ENCODE results near the gene MYO1E.
"Not testable (repeated sequence)": the region's sequence is repeated elsewhere in the genome, so short reads cannot be mapped to it uniquely, and the experiment has no call there.

MYO1E gene

GRCh38 chr15:59295261-59296001 lies 77.2 kb downstream of the MYO1E start:
- Mint-ChIP-seq H3K4me3 (no peak overlapping the region), H3K9me3 (no peaks in the 10 kb centered on the region), H3K27ac (peak overlapping the region; percentile 5), H3K4me1 (peaks cover 61% of the 10 kb centered on the region), H3K27me3 (no peaks in the 10 kb centered on the region), H3K36me3 (peaks cover 2% of the 10 kb centered on the region)
- DNase-seq (ENCODE audit: low spot score in 2 of 2) (no peak), ATAC-seq (ENCODE audit: low read depth) (no peak)

GRCh38 chr15:59294574-59295260 lies 78.0 kb downstream of the MYO1E start:
- H3K27ac Mint-ChIP-seq, result peak overlapping the region; percentile 5
- peaks cover 2% of the 10 kb centered on the region for H3K36me3 Mint-ChIP-seq
- no peaks in the 10 kb centered on the region for H3K9me3 Mint-ChIP-seq
- ATAC-seq (ENCODE audit: low read depth) (no peak), DNase-seq (ENCODE audit: low spot score in 2 of 2) (no peak)
- H3K4me1 Mint-ChIP-seq, result peaks cover 63% of the 10 kb centered on the region
- H3K4me3 Mint-ChIP-seq, result no peak overlapping the region
- no peaks in the 10 kb centered on the region for H3K27me3 Mint-ChIP-seq

DNA sequence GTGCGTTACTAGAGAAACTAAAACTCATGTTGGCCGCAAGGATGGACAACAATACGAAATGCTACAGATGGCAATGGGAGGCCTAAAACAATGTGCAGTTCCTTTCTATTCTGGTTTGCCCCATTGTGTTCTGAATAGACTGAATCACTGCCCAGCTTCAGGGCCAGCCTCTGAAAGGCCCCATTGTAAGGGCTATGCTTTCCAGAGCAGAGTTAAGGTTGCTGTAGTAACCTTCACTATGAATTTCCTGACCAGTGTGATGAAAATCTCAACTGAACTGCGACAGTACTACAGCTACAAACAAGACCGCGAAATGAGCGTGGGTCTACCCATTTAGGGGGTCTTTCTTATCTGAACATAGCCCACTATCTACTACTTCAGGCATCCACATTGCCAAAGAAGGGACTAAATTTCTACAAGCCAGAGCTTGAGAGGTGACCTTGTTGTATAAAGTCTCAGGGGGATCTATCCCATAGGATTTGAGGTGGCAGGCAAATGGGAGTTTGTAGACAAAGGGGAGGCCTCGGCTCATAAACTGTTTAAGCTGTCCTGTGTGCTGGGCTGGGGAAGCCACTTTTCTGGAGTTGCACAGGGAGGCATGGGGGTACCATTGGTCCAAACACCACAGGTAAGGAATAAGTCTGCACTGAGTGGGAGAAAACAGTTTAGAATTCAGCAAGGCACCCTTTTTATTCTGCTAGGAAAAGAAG lies 80.1 kb downstream of the MYO1E start:
- H3K4me3 Mint-ChIP-seq, result peak overlapping the region; percentile 32
- DNase-seq (ENCODE audit: low spot score in 2 of 2), result no peak
- H3K4me1 Mint-ChIP-seq, result peaks cover 54% of the 10 kb centered on the region
- H3K9me3 Mint-ChIP-seq, result no peaks in the 10 kb centered on the region
- peak overlapping the region; percentile 74 for H3K27ac Mint-ChIP-seq
- H3K27me3 Mint-ChIP-seq, result no peaks in the 10 kb centered on the region
- H3K36me3 Mint-ChIP-seq, result peaks cover 2% of the 10 kb centered on the region
- no peak for ATAC-seq (ENCODE audit: low read depth)

DNA sequence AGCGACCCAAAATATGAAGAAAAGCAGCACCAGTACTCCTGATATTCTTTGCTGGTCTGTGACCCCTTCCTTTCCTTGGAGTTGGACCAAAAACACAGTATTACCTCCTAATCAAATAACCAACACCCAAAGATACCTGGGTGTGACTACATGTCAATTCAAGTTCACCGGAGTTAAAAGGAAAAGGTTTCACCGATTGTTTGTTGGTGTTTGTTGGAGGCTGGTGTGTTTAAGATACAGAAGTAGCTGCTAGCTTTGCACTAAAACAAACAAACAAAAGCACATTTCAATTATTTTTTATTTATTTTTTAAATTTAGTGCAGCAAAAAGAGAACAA lies 81.5 kb downstream of the MYO1E start:
- peaks cover 2% of the 10 kb centered on the region for H3K36me3 Mint-ChIP-seq
- peak overlapping the region; percentile 67 for H3K27ac Mint-ChIP-seq
- peak; percentile 8 for ATAC-seq (ENCODE audit: low read depth)
- no peaks in the 10 kb centered on the region for H3K27me3 Mint-ChIP-seq
- no peaks in the 10 kb centered on the region for H3K9me3 Mint-ChIP-seq
- DNase-seq (ENCODE audit: low spot score in 2 of 2), result no peak
- H3K4me3 Mint-ChIP-seq, result peak overlapping the region; percentile 75
- peaks cover 55% of the 10 kb centered on the region for H3K4me1 Mint-ChIP-seq

DNA sequence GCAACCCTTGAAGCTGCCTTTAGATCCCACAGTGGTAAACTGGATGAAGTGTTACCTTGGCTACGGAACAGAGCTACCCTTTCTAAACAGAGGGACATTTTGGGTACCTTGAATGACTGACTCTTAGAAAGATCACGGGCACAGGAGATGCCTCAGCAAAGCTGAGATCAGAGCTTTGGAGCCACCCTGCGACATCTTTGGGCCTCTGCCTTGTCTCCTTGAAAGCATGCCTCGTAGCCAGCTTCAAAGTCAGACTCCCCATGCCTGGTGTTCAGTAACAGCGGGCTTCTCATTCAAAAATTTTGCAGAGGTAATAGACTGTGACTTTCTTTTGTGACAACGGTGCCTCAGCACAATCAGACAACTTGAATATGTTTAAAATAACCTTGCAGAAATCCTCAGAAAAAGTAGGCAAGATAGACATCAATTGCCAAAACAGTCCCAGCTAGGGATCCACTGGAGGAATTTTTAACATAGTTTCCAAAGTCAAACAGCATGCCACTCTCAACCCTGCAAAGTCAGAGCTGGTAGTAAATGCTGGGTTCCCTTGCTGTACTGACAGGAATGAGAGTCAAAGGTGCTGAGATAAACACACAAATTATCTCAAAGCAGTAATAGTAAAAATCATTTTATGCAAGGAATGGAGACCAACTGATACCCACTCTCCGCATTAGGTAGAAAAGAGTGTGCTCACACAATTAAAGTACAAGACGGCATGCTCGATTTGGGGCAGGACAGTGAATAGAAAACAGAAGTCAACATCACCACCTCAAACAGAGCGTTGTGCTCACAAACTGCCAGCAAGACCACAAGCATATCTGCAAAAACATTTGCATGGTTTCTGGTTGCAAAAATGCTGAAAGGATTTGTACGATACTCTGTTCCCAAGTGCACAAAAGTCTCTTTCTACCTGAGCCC lies 82.1 kb downstream of the MYO1E start:
- Mint-ChIP-seq H3K4me3 (peak overlapping the region; percentile 75), H3K4me1 (peaks cover 49% of the 10 kb centered on the region), H3K36me3 (peaks cover 2% of the 10 kb centered on the region), H3K27ac (peak overlapping the region; percentile 67), H3K27me3 (no peaks in the 10 kb centered on the region), H3K9me3 (no peaks in the 10 kb centered on the region)
- DNase-seq (ENCODE audit: low spot score in 2 of 2), result no peak
- ATAC-seq (ENCODE audit: low read depth), result peak; percentile 82

GRCh38 chr15:59289574-59289973 lies 83.1 kb downstream of the MYO1E start:
- H3K27ac Mint-ChIP-seq, result no peak overlapping the region
- H3K36me3 Mint-ChIP-seq, result no peaks in the 10 kb centered on the region
- no peaks in the 10 kb centered on the region for H3K9me3 Mint-ChIP-seq
- DNase-seq (ENCODE audit: low spot score in 2 of 2) (no peak), ATAC-seq (ENCODE audit: low read depth) (no peak)
- H3K4me3 Mint-ChIP-seq, result peak overlapping the region; percentile 14
- H3K4me1 Mint-ChIP-seq, result peaks cover 42% of the 10 kb centered on the region
- no peaks in the 10 kb centered on the region for H3K27me3 Mint-ChIP-seq

DNA sequence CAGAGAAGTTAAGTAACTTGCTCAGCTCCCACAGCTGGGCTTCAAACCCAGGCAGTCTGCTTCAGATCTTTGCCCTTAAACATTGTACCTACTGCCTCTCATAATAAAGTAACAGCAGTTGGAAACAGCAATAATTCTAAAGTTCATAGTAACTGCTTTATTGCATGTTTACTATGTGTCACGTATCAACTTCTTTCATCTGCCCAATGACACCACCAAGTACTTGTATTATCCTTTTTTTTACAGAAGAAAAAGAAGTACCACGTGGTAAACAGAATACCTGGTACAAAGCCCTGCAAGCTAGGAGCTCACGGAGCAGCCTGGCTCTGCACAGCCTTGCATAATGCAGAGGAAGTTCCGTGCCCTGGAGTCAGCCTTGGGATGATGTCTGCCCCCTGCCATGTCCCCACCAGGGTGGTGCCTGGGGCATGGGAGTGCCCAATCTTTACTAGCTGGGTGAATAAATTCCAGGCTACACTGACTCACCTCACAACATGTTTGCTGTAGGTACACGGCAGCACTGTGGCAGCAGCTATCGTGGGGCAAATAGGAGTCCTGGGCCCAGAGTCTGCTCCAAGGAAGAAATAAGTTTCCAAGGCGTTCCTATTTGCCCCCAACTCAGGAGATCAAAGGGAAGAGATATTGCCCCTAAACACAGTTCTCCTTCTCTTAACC lies 88.8 kb downstream of the MYO1E start:
- H3K9me3 Mint-ChIP-seq, result no peaks in the 10 kb centered on the region
- H3K27me3 Mint-ChIP-seq, result no peaks in the 10 kb centered on the region
- no peak for DNase-seq (ENCODE audit: low spot score in 2 of 2)
- peaks cover 20% of the 10 kb centered on the region for H3K4me1 Mint-ChIP-seq
- no peak overlapping the region for H3K27ac Mint-ChIP-seq
- H3K36me3 Mint-ChIP-seq, result no peaks in the 10 kb centered on the region
- no peak for ATAC-seq (ENCODE audit: low read depth)
- no peak overlapping the region for H3K4me3 Mint-ChIP-seq

GRCh38 chr15:59282515-59283337 lies 89.9 kb downstream of the MYO1E start:
- Mint-ChIP-seq H3K36me3 (no peaks in the 10 kb centered on the region), H3K9me3 (no peaks in the 10 kb centered on the region), H3K4me1 (peaks cover 17% of the 10 kb centered on the region), H3K4me3 (no peak overlapping the region), H3K27ac (no peak overlapping the region), H3K27me3 (no peaks in the 10 kb centered on the region)
- no peak for ATAC-seq (ENCODE audit: low read depth)
- DNase-seq (ENCODE audit: low spot score in 2 of 2), result no peak

DNA sequence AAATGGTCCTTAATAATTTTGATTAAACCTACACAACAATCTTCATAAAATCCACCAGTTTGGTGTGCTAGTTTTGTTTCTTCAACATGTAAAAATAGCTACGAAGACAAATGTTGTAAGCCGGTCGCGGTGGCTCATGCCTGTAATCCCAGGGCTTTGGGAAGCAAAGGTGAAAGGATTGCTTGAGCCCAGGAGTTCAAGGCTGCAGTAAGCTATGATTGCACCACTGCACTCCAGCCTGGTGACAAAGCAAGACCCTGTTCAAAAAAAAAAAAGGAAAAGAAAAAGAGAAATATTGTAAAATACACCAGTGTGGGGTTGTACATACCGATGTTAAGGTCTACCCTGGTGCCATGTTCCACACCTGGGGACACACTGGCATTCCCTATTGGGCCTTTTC lies 91.0 kb downstream of the MYO1E start:
- H3K27me3 Mint-ChIP-seq, result no peaks in the 10 kb centered on the region
- H3K4me1 Mint-ChIP-seq, result peaks cover 17% of the 10 kb centered on the region
- DNase-seq (ENCODE audit: low spot score in 2 of 2), result no peak
- H3K27ac Mint-ChIP-seq, result no peak overlapping the region
- H3K4me3 Mint-ChIP-seq, result no peak overlapping the region
- ATAC-seq (ENCODE audit: low read depth), result no peak
- no peaks in the 10 kb centered on the region for H3K36me3 Mint-ChIP-seq
- H3K9me3 Mint-ChIP-seq, result no peaks in the 10 kb centered on the region

- peaks cover 13% of the 10 kb centered on the region for H3K4me1 Mint-ChIP-seq
- H3K9me3 Mint-ChIP-seq, result no peaks in the 10 kb centered on the region
- H3K4me3 Mint-ChIP-seq, result no peak overlapping the region
- no peaks in the 10 kb centered on the region for H3K36me3 Mint-ChIP-seq
- DNase-seq (ENCODE audit: low spot score in 2 of 2), result no peak
- no peak for ATAC-seq (ENCODE audit: low read depth)
- H3K27ac Mint-ChIP-seq, result no peak overlapping the region
- H3K27me3 Mint-ChIP-seq, result no peaks in the 10 kb centered on the region
These were observed 91.8 kb downstream of the MYO1E start for GRCh38 chr15:59280855-59281254.

DNA sequence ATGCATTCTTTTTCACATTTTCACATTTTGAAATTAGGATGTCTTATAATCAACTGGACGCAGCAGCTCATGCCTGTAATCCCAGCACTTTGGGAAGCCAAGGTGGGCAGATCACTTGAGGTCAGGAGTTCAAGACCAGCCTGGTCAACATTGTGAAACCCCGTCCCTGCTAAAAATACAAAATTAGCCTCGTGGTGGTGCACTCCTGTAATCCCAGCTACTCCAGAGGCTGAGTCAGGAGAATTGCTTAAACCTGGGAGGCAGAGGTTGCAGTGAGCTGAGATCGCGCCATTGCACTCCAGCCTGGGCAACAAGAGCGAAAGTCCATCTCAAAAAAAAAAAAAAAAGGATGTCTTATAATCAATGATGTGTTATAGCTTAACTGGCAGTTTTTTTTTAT lies 92.4 kb downstream of the MYO1E start:
- not testable (repeated sequence) for H3K27me3 Mint-ChIP-seq; H3K27ac Mint-ChIP-seq; ATAC-seq (ENCODE audit: low read depth); H3K4me3 Mint-ChIP-seq; DNase-seq (ENCODE audit: low spot score in 2 of 2); H3K36me3 Mint-ChIP-seq; H3K9me3 Mint-ChIP-seq
- peaks cover 15% of the 10 kb centered on the region for H3K4me1 Mint-ChIP-seq

DNA sequence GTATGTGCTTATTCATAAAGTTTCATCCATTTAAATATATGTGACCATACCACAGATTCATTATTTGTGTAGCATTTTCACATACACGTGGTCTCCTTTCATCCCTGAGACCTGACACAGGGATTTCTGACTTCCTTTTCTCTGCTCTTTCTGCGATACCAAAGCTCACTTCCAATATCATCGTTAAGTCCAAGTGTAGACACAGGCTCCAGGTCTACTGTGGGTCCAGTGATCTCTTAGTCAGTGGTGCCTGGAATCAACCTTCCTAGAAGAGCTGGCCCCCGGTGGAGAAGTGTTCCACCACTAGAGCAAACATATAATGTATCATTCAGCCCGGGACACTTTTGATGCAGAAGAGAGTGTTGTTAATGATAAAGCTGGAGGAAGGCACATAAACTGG lies 93.6 kb downstream of the MYO1E start:
- no peaks in the 10 kb centered on the region for H3K27me3 Mint-ChIP-seq
- H3K4me1 Mint-ChIP-seq, result peaks cover 23% of the 10 kb centered on the region
- H3K4me3 Mint-ChIP-seq, result no peak overlapping the region
- no peaks in the 10 kb centered on the region for H3K9me3 Mint-ChIP-seq
- no peak overlapping the region for H3K27ac Mint-ChIP-seq
- no peaks in the 10 kb centered on the region for H3K36me3 Mint-ChIP-seq
- DNase-seq (ENCODE audit: low spot score in 2 of 2), result no peak
- ATAC-seq (ENCODE audit: low read depth), result no peak

DNA sequence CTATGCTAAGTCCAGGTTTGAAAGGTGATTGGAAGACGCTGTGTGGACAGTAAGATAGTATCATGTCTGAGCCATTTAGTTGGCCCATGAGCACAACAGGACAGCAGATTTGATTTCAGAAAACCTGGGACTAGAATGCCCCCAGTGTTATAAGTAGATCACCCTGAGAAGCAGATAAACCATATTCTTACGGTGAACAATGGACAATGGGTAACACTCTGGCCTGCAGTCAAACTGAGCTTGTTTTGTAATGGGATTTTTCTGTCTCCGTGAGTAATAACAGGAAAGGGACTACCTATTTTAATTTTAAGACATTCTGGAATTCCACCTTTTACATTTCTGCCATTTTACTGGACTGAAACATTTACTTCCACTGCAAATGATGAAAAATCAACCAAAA lies 94.6 kb downstream of the MYO1E start:
- H3K27me3 Mint-ChIP-seq, result no peaks in the 10 kb centered on the region
- peaks cover 25% of the 10 kb centered on the region for H3K4me1 Mint-ChIP-seq
- H3K9me3 Mint-ChIP-seq, result no peaks in the 10 kb centered on the region
- no peaks in the 10 kb centered on the region for H3K36me3 Mint-ChIP-seq
- no peak for ATAC-seq (ENCODE audit: low read depth)
- DNase-seq (ENCODE audit: low spot score in 2 of 2), result no peak
- H3K4me3 Mint-ChIP-seq, result no peak overlapping the region
- no peak overlapping the region for H3K27ac Mint-ChIP-seq
